Hindlimb muscle (tissue), 1 donor: ENCODE results near the gene AAMP. TPM values are rescaled to one million over a fixed set of nuclear protein-coding genes. Genes with fewer than 3 reads are reported as not detected.
A peak's percentile ranks its signal among the peaks of the same experiment; 100 is the strongest.
"Not testable (repeated sequence)": the region's sequence is repeated elsewhere in the genome, so short reads cannot be mapped to it uniquely, and the experiment has no call there.

Source experiments
- DNase-seq: peaks from one replicate; pipeline ENCODE4 v3.0.0-alpha.2; 2013
- polyA plus RNA-seq: library from polyadenylated mRNA; unstranded; fragments of 120-200 nt; gene quantifications from one replicate; pipeline ENCODE4 v1.2.1, GENCODE V29; 2013; ENCODE audit not compliant: insufficient read length

The AAMP gene
- polyA plus RNA-seq, 1 donor, result 107 TPM

- DNase-seq, result no peak
Measured at GRCh38 chr2:218274586-218274985, 4.6 kb upstream of the AAMP start.

GRCh38 chr2:218273908-218274249, 3.9 kb upstream of the AAMP start:
- DNase-seq, result no peak

- not testable (repeated sequence) for DNase-seq
Measured at GRCh38 chr2:218273214-218273907, 3.4 kb upstream of the AAMP start.

- peak; percentile 73 for DNase-seq
Measured at GRCh38 chr2:218272531-218273212, 2.7 kb upstream of the AAMP start.

- no peak for DNase-seq
Measured at GRCh38 chr2:218271865-218272530, 2.1 kb upstream of the AAMP start.

GRCh38 chr2:218271487-218271797, 1.5 kb upstream of the AAMP start:
- DNase-seq, result no peak

GRCh38 chr2:218270721-218271486, 967 bp upstream of the AAMP start:
- DNase-seq, result no peak

- no peak for DNase-seq
Measured at GRCh38 chr2:218267259-218267658, 2.7 kb downstream of the AAMP start.

- no peak for DNase-seq
Measured at GRCh38 chr2:218266316-218266979, 3.5 kb downstream of the AAMP start.

- no peak for DNase-seq
Measured at GRCh38 chr2:218265626-218266025, 4.3 kb downstream of the AAMP start.

- no peak for DNase-seq
Measured at GRCh38 chr2:218264773-218265561, 5.0 kb downstream of the AAMP start.

GRCh38 chr2:218263817-218264641, 5.9 kb downstream of the AAMP start:
- DNase-seq, result no peak

- DNase-seq, result no peak
Measured at GRCh38 chr2:218262631-218263586, 7.0 kb downstream of the AAMP start.

- no peak for DNase-seq
Measured at GRCh38 chr2:218262237-218262600, 7.7 kb downstream of the AAMP start.

GRCh38 chr2:218261423-218262236, 8.3 kb downstream of the AAMP start:
- DNase-seq, result no peak

- no peak for DNase-seq
Measured at GRCh38 chr2:218260742-218261422, 9.1 kb downstream of the AAMP start, which contains the start of gene GPBAR1. TSS of gene GPBAR1 (plus strand) at chr2:218261015. CDS start at chr2:218262725, 1,710 bp downstream.

- no peak for DNase-seq
Measured at GRCh38 chr2:218260166-218260565, 9.8 kb downstream of the AAMP start.
